Measurements from ENCODE around the gene ADAMTS6.
"Not testable (repeated sequence)": the region's sequence is repeated elsewhere in the genome, so short reads cannot be mapped to it uniquely, and the experiment has no call there.

The ADAMTS6 gene

DNA sequence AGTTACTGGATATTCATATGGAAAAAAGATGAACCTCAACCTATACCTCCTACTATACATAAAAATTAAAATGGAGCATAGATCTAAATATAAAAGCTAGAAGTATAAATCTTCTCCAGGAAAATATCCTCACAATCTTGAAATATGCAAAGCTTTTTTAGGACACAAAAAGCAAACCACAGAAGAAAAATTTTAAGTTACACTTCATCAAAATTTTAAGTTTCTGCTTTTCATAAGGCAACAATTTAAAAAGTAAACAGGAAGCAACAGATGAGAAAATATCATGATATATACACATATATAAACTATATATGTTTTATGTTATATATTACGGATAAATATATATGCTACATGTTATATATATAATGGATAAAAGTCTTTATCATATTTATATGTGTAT lies 157.5 kb downstream of the ADAMTS6 start:
- H3K4me3 ChIP-seq (ENCODE audit: low read length), result no peak overlapping the region
- no peak for DNase-seq (ENCODE audit: low read depth)

GRCh38 chr5:65320704-65321103 lies 161.0 kb downstream of the ADAMTS6 start:
- H3K27me3 ChIP-seq (replicated peaks; ENCODE audit: control insufficient read depth, insufficient read depth, low read length); H3K4me3 ChIP-seq (ENCODE audit: low read length); H3K9ac ChIP-seq (ENCODE audit: low read length); H3K4me1 ChIP-seq (ENCODE audit: control insufficient read depth, insufficient read depth, low read length); H3K9me3 ChIP-seq (ENCODE audit: control insufficient read depth, low read length); H3K36me3 ChIP-seq (ENCODE audit: control insufficient read depth, insufficient read depth, low read length, severe bottlenecking); DNase-seq (ENCODE audit: low read depth): not testable (repeated sequence)

More for the DNA sequence above, 157.5 kb downstream of the ADAMTS6 start:
- Histone ChIP-seq H3K36me3 (ENCODE audit: control insufficient read depth, insufficient read depth, low read length, severe bottlenecking) (no peaks in the 10 kb centered on the region), H3K27me3 (replicated peaks; ENCODE audit: control insufficient read depth, insufficient read depth, low read length) (no peaks in the 10 kb centered on the region), H3K4me1 (ENCODE audit: control insufficient read depth, insufficient read depth, low read length) (peaks cover 13% of the 10 kb centered on the region), H3K9ac (ENCODE audit: low read length) (no peak overlapping the region), H3K9me3 (ENCODE audit: control insufficient read depth, low read length) (no peaks in the 10 kb centered on the region)

- Histone ChIP-seq H3K36me3 (ENCODE audit: control insufficient read depth, insufficient read depth, low read length, severe bottlenecking) (no peaks in the 10 kb centered on the region), H3K9ac (ENCODE audit: low read length) (no peak overlapping the region), H3K27me3 (replicated peaks; ENCODE audit: control insufficient read depth, insufficient read depth, low read length) (no peaks in the 10 kb centered on the region), H3K4me3 (ENCODE audit: low read length) (no peak overlapping the region), H3K9me3 (ENCODE audit: control insufficient read depth, low read length) (no peaks in the 10 kb centered on the region), H3K4me1 (ENCODE audit: control insufficient read depth, insufficient read depth, low read length) (no peaks in the 10 kb centered on the region)
- DNase-seq (ENCODE audit: low read depth), result no peak
Measured at GRCh38 chr5:65320250-65320649, 161.5 kb downstream of the ADAMTS6 start.

- no peaks in the 10 kb centered on the region for H3K27me3 ChIP-seq (replicated peaks; ENCODE audit: control insufficient read depth, insufficient read depth, low read length)
- no peak overlapping the region for H3K4me3 ChIP-seq (ENCODE audit: low read length)
- no peaks in the 10 kb centered on the region for H3K36me3 ChIP-seq (ENCODE audit: control insufficient read depth, insufficient read depth, low read length, severe bottlenecking)
- H3K9ac ChIP-seq (ENCODE audit: low read length), result no peak overlapping the region
- H3K4me1 ChIP-seq (ENCODE audit: control insufficient read depth, insufficient read depth, low read length), result peaks cover 8% of the 10 kb centered on the region
- no peaks in the 10 kb centered on the region for H3K9me3 ChIP-seq (ENCODE audit: control insufficient read depth, low read length)
- DNase-seq (ENCODE audit: low read depth), result no peak
Measured at GRCh38 chr5:65307931-65308330, 173.8 kb downstream of the ADAMTS6 start.

DNA sequence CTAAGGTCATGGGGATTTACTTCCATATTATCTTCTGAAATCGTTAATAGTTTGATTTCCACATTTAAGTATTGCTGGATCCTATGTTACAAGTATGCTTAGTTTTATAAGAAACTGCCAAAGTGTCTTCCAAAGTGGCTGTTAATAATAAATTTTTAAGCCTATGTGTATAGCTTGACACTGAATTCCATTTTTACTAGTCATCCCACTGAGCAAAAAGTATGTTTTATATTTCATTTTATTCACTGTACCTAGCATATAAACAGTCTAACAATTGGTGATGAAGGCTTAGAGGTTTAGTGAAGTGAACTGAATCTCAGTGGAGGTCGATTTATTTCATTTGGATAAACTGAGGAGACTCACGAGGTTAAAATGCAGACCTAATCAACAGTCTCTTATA lies 174.6 kb downstream of the ADAMTS6 start:
- Histone ChIP-seq H3K27me3 (replicated peaks; ENCODE audit: control insufficient read depth, insufficient read depth, low read length) (no peaks in the 10 kb centered on the region), H3K9ac (ENCODE audit: low read length) (no peak overlapping the region), H3K36me3 (ENCODE audit: control insufficient read depth, insufficient read depth, low read length, severe bottlenecking) (no peaks in the 10 kb centered on the region), H3K9me3 (ENCODE audit: control insufficient read depth, low read length) (no peaks in the 10 kb centered on the region), H3K4me1 (ENCODE audit: control insufficient read depth, insufficient read depth, low read length) (peaks cover 8% of the 10 kb centered on the region), H3K4me3 (ENCODE audit: low read length) (no peak overlapping the region)
- no peak for DNase-seq (ENCODE audit: low read depth)

DNA sequence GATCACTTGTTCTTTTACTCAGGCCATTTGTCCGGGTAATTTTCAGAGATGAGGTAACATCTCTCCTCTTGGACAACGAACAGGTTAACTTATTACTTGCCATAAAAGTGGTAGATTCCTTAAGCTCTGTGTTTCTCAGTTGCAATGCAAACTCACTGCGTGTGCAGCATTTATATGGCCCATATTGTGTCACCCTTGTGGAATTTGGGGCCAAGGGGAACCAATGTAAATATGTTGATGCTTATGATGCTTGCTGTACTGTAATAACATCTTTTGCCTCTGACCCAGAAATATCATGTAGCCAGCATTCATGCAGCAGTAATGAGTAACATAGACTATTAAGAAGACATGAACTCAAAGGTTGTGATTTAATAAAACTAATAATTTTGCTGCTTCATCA lies 175.8 kb downstream of the ADAMTS6 start:
- DNase-seq (ENCODE audit: low read depth), result peak; percentile 44
- H3K4me1 ChIP-seq (ENCODE audit: control insufficient read depth, insufficient read depth, low read length), result peaks cover 8% of the 10 kb centered on the region
- H3K4me3 ChIP-seq (ENCODE audit: low read length), result no peak overlapping the region
- H3K9me3 ChIP-seq (ENCODE audit: control insufficient read depth, low read length), result no peaks in the 10 kb centered on the region
- no peaks in the 10 kb centered on the region for H3K27me3 ChIP-seq (replicated peaks; ENCODE audit: control insufficient read depth, insufficient read depth, low read length)
- H3K36me3 ChIP-seq (ENCODE audit: control insufficient read depth, insufficient read depth, low read length, severe bottlenecking), result no peaks in the 10 kb centered on the region
- H3K9ac ChIP-seq (ENCODE audit: low read length), result no peak overlapping the region

DNA sequence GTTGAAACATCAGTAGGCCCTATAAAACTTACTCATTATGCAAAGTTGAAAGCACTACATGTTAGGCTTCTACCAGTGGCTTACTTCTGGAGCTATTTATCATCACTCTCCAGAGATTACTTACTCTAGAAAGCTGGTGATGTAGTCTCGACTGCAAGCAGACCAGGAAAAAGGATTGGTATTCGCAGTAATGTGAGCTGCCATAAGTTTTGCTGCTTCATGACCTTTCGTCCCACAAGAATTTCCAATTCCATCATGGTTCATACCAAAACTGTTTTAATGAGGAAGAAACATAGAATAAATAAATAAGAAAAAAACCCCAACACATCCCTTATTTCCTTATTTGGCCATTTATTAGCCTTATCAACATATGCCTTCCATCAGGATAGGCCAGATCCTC lies 181.9 kb downstream of the ADAMTS6 start:
- H3K36me3 ChIP-seq (ENCODE audit: control insufficient read depth, insufficient read depth, low read length, severe bottlenecking), result no peaks in the 10 kb centered on the region

DNA sequence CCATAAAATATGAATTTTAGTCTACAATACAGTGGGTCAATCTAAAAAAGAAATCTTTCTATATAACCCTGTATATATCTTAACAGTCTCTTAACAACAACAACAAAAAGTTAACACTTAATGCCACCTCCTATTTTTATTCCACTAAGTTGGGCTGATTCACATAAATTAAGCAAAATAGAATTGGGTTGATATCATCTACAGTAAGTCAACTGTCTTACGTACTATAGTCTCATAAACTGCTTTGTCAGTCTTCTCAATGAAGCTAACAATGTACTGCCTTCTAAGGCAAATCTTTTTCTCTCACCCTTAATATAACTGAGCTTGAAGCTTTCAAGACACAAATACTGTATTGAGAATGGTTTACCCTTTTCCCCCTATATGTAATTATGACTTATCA lies 185.7 kb downstream of the ADAMTS6 start:
- peaks cover 18% of the 10 kb centered on the region for H3K4me1 ChIP-seq (ENCODE audit: control insufficient read depth, insufficient read depth, low read length)
- no peak overlapping the region for H3K4me3 ChIP-seq (ENCODE audit: low read length)
- no peak for DNase-seq (ENCODE audit: low read depth)
- H3K36me3 ChIP-seq (ENCODE audit: control insufficient read depth, insufficient read depth, low read length, severe bottlenecking), result no peaks in the 10 kb centered on the region
- H3K27me3 ChIP-seq (replicated peaks; ENCODE audit: control insufficient read depth, insufficient read depth, low read length), result no peaks in the 10 kb centered on the region
- H3K9me3 ChIP-seq (ENCODE audit: control insufficient read depth, low read length), result no peaks in the 10 kb centered on the region
- no peak overlapping the region for H3K9ac ChIP-seq (ENCODE audit: low read length)

More for the DNA sequence above, 181.9 kb downstream of the ADAMTS6 start:
- peak; percentile 57 for DNase-seq (ENCODE audit: low read depth)
- no peak overlapping the region for H3K4me3 ChIP-seq (ENCODE audit: low read length)
- H3K27me3 ChIP-seq (replicated peaks; ENCODE audit: control insufficient read depth, insufficient read depth, low read length), result no peaks in the 10 kb centered on the region
- H3K4me1 ChIP-seq (ENCODE audit: control insufficient read depth, insufficient read depth, low read length), result peaks cover 3% of the 10 kb centered on the region
- no peak overlapping the region for H3K9ac ChIP-seq (ENCODE audit: low read length)
- H3K9me3 ChIP-seq (ENCODE audit: control insufficient read depth, low read length), result no peaks in the 10 kb centered on the region

- peak overlapping the region; percentile 49 for H3K4me3 ChIP-seq (ENCODE audit: low read length)
- peak overlapping the region; percentile 27 for H3K9ac ChIP-seq (ENCODE audit: low read length)
- no peaks in the 10 kb centered on the region for H3K27me3 ChIP-seq (replicated peaks; ENCODE audit: control insufficient read depth, insufficient read depth, low read length)
- DNase-seq (ENCODE audit: low read depth), result peak; percentile 31
- H3K9me3 ChIP-seq (ENCODE audit: control insufficient read depth, low read length), result no peaks in the 10 kb centered on the region
- H3K36me3 ChIP-seq (ENCODE audit: control insufficient read depth, insufficient read depth, low read length, severe bottlenecking), result no peaks in the 10 kb centered on the region
- peaks cover 24% of the 10 kb centered on the region for H3K4me1 ChIP-seq (ENCODE audit: control insufficient read depth, insufficient read depth, low read length)
Measured at GRCh38 chr5:65292196-65292595, 189.5 kb downstream of the ADAMTS6 start.

DNA sequence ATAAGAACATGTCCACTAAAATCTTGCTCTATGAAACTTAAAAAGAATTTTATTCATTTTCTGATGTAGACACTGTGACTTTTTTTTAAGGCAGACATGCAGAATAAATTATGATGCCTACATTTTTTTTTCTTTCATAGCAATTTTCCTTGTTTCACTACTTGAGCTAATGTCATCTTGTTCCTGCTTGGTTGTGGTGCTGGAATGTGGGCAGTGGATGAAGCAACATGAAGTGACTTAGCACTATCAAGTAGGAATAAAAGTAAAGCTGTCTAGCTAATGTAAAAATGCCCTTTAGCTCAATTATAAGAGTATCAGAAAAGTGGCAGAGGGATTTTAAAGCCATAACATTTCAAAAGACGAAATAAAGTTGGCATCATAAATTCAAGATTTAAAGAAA lies 191.0 kb downstream of the ADAMTS6 start:
- Histone ChIP-seq H3K4me3 (ENCODE audit: low read length) (no peak overlapping the region), H3K9me3 (ENCODE audit: control insufficient read depth, low read length) (no peaks in the 10 kb centered on the region), H3K4me1 (ENCODE audit: control insufficient read depth, insufficient read depth, low read length) (peaks cover 24% of the 10 kb centered on the region), H3K9ac (ENCODE audit: low read length) (peak overlapping the region; percentile 30), H3K27me3 (replicated peaks; ENCODE audit: control insufficient read depth, insufficient read depth, low read length) (no peaks in the 10 kb centered on the region), H3K36me3 (ENCODE audit: control insufficient read depth, insufficient read depth, low read length, severe bottlenecking) (no peaks in the 10 kb centered on the region)
- DNase-seq (ENCODE audit: low read depth), result peak; percentile 65

- H3K9me3 ChIP-seq (ENCODE audit: control insufficient read depth, low read length), result no peaks in the 10 kb centered on the region
- H3K27me3 ChIP-seq (replicated peaks; ENCODE audit: control insufficient read depth, insufficient read depth, low read length), result no peaks in the 10 kb centered on the region
- no peak for DNase-seq (ENCODE audit: low read depth)
- no peak overlapping the region for H3K4me3 ChIP-seq (ENCODE audit: low read length)
- H3K4me1 ChIP-seq (ENCODE audit: control insufficient read depth, insufficient read depth, low read length), result peaks cover 24% of the 10 kb centered on the region
- H3K9ac ChIP-seq (ENCODE audit: low read length), result no peak overlapping the region
- H3K36me3 ChIP-seq (ENCODE audit: control insufficient read depth, insufficient read depth, low read length, severe bottlenecking), result no peaks in the 10 kb centered on the region
Measured at GRCh38 chr5:65288657-65289056, 193.1 kb downstream of the ADAMTS6 start.

GRCh38 chr5:65279603-65280002 lies 202.1 kb downstream of the ADAMTS6 start:
- Histone ChIP-seq H3K27me3 (replicated peaks; ENCODE audit: control insufficient read depth, insufficient read depth, low read length) (no peaks in the 10 kb centered on the region), H3K9ac (ENCODE audit: low read length) (no peak overlapping the region), H3K4me3 (ENCODE audit: low read length) (no peak overlapping the region), H3K36me3 (ENCODE audit: control insufficient read depth, insufficient read depth, low read length, severe bottlenecking) (no peaks in the 10 kb centered on the region), H3K4me1 (ENCODE audit: control insufficient read depth, insufficient read depth, low read length) (no peaks in the 10 kb centered on the region), H3K9me3 (ENCODE audit: control insufficient read depth, low read length) (no peaks in the 10 kb centered on the region)
- DNase-seq (ENCODE audit: low read depth), result no peak
